K562 (cell line): ENCODE measurements around the gene SNX9. TPM values are rescaled to one million over a fixed set of nuclear protein-coding genes. Genes with fewer than 3 reads are reported as not detected.

Experiments used
- C11orf30 ChIP-seq: fragments of 450-650 bp; IDR thresholded peaks from 2 replicates; pipeline ENCODE4 v1.6.1; 2016; ENCODE audit warnings: low read depth, mild to moderate bottlenecking
- CHAMP1 ChIP-seq: fragments of 450-650 bp; IDR thresholded peaks from 2 replicates; pipeline ENCODE4 v1.6.1; 2016; ENCODE audit warnings: mild to moderate bottlenecking
- CHD4 ChIP-seq: fragments of 200-600 bp; sonication (generic); IDR thresholded peaks from 3 replicates; pipeline ENCODE4 v1.6.1; 2012; ENCODE audit warnings: low read depth, mild to moderate bottlenecking, mixed read lengths, low read length, inconsistent platforms; ENCODE audit not compliant: insufficient read depth, insufficient replicate concordance, poor library complexity, severe bottlenecking
- CREM ChIP-seq: IDR thresholded peaks from 2 replicates; pipeline ENCODE4 v1.6.1; 2014; ENCODE audit warnings: antibody characterized with exemption, low read depth
- CSDE1 ChIP-seq, 2 experiments: fragments of 450-650 bp; IDR thresholded peaks; 2 replicates each; pipeline ENCODE4 v1.6.1; 2016; ENCODE audit warnings: mild to moderate bottlenecking in 1 of 2
- DEAF1 ChIP-seq: fragments of 450-650 bp; formaldehyde crosslinking; IDR thresholded peaks from 2 replicates; pipeline ENCODE4 v1.4.0; 2020; ENCODE audit warnings: mild to moderate bottlenecking, moderate library complexity
- E2F3 ChIP-seq: fragments of 250-450 bp; sonication (Bioruptor Pico); IDR thresholded peaks from 2 replicates; pipeline ENCODE4 v1.4.0; 2020; ENCODE audit warnings: mild to moderate bottlenecking
- FOS ChIP-seq: IDR thresholded peaks from 3 replicates; pipeline ENCODE4 v1.6.1; 2011; ENCODE audit not compliant: insufficient read length; ENCODE audit errors: extremely low read depth
- GABPB2 ChIP-seq: fragments of 250-450 bp; sonication (Bioruptor Pico); conservative IDR thresholded peaks from 2 replicates; pipeline ENCODE4 v1.5.1; 2021; ENCODE audit warnings: mild to moderate bottlenecking
- HNRNPH1 ChIP-seq: fragments of 200-400 bp; formaldehyde crosslinking; optimal IDR thresholded peaks from 2 replicates; pipeline ENCODE3; 2017; ENCODE audit warnings: low read depth, mild to moderate bottlenecking, low read length, moderate library complexity
- HSF4 ChIP-seq: fragments of 250-450 bp; sonication (Bioruptor Pico); IDR thresholded peaks from 2 replicates; pipeline ENCODE4 v2.1.2; 2022; ENCODE audit warnings: mild to moderate bottlenecking, moderate library complexity, borderline replicate concordance
- MITF ChIP-seq: IDR thresholded peaks from 2 replicates; pipeline ENCODE4 v1.6.1; 2014; ENCODE audit warnings: antibody characterized with exemption
- NCOA6 ChIP-seq: fragments of 450-650 bp; IDR thresholded peaks from 2 replicates; pipeline ENCODE4 v1.6.1; 2017; ENCODE audit warnings: mild to moderate bottlenecking
- NFIX ChIP-seq: fragments of 250-450 bp; sonication (Bioruptor Pico); IDR thresholded peaks from 2 replicates; pipeline ENCODE4 v1.4.0; 2020; ENCODE audit warnings: low read depth, mild to moderate bottlenecking, moderate library complexity
- NUFIP1 ChIP-seq: fragments of 450-650 bp; IDR thresholded peaks from 2 replicates; pipeline ENCODE4 v1.6.1; 2018; ENCODE audit not compliant: partially characterized antibody
- PHTF2 ChIP-seq: fragments of 250-450 bp; sonication (Bioruptor Pico); IDR thresholded peaks from 2 replicates; pipeline ENCODE4 v1.5.0; 2021; ENCODE audit warnings: mild to moderate bottlenecking
- SOX6 ChIP-seq: fragments of 450-650 bp; IDR thresholded peaks from 2 replicates; pipeline ENCODE4 v1.6.1; 2014; ENCODE audit warnings: mild to moderate bottlenecking
- TFE3 ChIP-seq: fragments of 450-650 bp; formaldehyde crosslinking; IDR thresholded peaks from 2 replicates; pipeline ENCODE4 v1.4.0; 2020; ENCODE audit warnings: mild to moderate bottlenecking, mixed read lengths
- VEZF1 ChIP-seq: fragments of 200-800 bp; sonication (Bioruptor generic); IDR thresholded peaks from 2 replicates; pipeline ENCODE4 v1.6.1; 2017; ENCODE audit warnings: missing genetic modification characterization, missing compliant biosample characterization
- ZC3H4 ChIP-seq: sonication (generic); formaldehyde crosslinking; IDR thresholded peaks from 2 replicates; pipeline ENCODE4 v1.9.0; 2021; ENCODE audit warnings: missing genetic modification reagents, borderline replicate concordance
- ZNF133 ChIP-seq: fragments of 250-450 bp; sonication (Bioruptor Pico); IDR thresholded peaks from 2 replicates; pipeline ENCODE4 v1.4.0; 2020; ENCODE audit warnings: mild to moderate bottlenecking
- ZNF175 ChIP-seq: fragments of 200-800 bp; sonication (Bioruptor generic); IDR thresholded peaks from 2 replicates; pipeline ENCODE4 v1.6.1; 2016; ENCODE audit warnings: low read depth, mild to moderate bottlenecking, missing genetic modification characterization, missing compliant biosample characterization
- ZNF57 ChIP-seq: fragments of 450-650 bp; formaldehyde crosslinking; IDR thresholded peaks from 2 replicates; pipeline ENCODE4 v1.4.0; 2020; ENCODE audit warnings: mild to moderate bottlenecking, moderate library complexity
- polyA plus RNA-seq, 8 experiments: library from polyadenylated mRNA; depleted of rRNA in 4 of 8; stranded (reverse) in 5 of 8; unstranded in 3 of 8; fragments of >200 nt; fragmentation: Nextera tagmentation in 2 of 8; fragmentation: Illumina TruSeq in 1 of 8; extraction: Ambion mirVana in 2 of 8; extraction: Trizol in 1 of 8; gene quantifications; 2 replicates each; pipeline versions ENCODE4 v1.2.1 to v1.2.3, GENCODE V29; 2011 to 2014; ENCODE audit warnings: inconsistent platforms in 1 of 8, missing spikeins in 1 of 8
- total RNA-seq, 7 experiments: library from RNA; depleted of rRNA in 6 of 7; stranded (reverse); fragments of >200 nt in 6 of 7; fragmentation: Illumina TruSeq in 2 of 7; extraction: Trizol in 2 of 7; gene quantifications; 2 replicates each; pipeline versions ENCODE4 v1.2.1 to v1.2.3, GENCODE V29; 2011 to 2021; ENCODE audit warnings: low replicate concordance in 1 of 7

SNX9 gene
- total and polyA plus RNA-seq, 9 of the 15 experiments (the other 6 are each of a cell fraction or from before 2014, with no cell fraction given): 6.0 to 81.7 (median 57.1) TPM

GRCh38 chr6:157981132-157981394 lies 158.0 kb downstream of the SNX9 start (continued):
- TF ChIP-seq NFIX (no peak), HNRNPH1 (no peak), CSDE1 (IDR thresholded peaks at IDR 0.05) (no peak), NCOA6 (no peak), DEAF1 (no peak), GABPB2 (CRISPR knock-in tag) (no peak), VEZF1 (CRISPR knock-in tag) (no peak), ZNF133 (no peak), FOS (no peak), C11orf30 (no peak), CREM (no peak), CHD4 (peak; percentile 21), PHTF2 (CRISPR knock-in tag) (no peak), ZNF57 (no peak), MITF (no peak), NUFIP1 (no peak), SOX6 (no peak), HSF4 (no peak), TFE3 (peak; percentile 93), ZC3H4 (CRISPR knock-in tag) (no peak), E2F3 (no peak), ZNF175 (CRISPR knock-in tag) (no peak), CHAMP1 (no peak)
